GM21825 (cell line): Measurements from ENCODE around the gene TMEM203.

Experiments used
- ATAC-seq: cut with Tn5 transposase; IDR thresholded peaks from one replicate; pipeline ENCODE4 v1.9.1; 2021; ENCODE audit warnings: mild to moderate bottlenecking, moderate library complexity; ENCODE audit not compliant: unreplicated experiment

The TMEM203 gene

DNA sequence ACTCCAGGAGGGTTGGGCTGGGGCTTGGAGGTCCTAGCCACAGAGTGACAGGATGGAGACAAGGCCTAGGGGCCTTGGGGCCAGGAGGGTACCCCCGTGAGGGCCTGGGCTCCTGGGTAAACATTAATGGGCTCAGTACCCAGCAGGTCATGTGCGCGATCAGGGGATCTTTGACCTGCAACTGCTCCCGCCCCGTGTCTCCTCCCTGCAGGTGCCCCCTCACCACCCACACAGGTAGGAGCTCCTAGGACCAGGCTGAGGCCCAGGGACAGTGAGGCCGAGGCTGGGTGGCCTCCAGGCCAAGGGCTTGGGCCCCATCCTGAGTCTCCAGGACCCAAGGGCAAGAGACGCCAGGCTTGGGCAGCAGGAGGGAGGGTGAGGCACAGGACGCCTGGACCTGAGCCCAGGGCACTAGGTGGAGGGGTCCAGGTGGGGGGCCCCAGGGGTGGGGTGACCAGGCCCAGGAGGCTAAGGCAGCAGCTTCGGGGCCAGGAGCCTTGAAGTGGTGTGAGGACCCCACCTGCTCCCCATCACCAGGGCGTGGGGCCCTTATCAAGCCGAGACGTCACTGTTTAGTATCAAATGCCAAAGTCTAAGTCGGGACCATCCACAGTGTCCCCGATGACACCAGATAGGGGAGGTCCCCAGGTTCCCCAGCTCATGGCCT is 25.4 kb upstream of the TMEM203 start, which contains the start of gene SLC34A3:
TSS of gene SLC34A3 (plus strand) at position 197 of the 667 bp plus-strand sequence. CDS start 802 bp downstream, outside the sequence.
- no peak for ATAC-seq

DNA sequence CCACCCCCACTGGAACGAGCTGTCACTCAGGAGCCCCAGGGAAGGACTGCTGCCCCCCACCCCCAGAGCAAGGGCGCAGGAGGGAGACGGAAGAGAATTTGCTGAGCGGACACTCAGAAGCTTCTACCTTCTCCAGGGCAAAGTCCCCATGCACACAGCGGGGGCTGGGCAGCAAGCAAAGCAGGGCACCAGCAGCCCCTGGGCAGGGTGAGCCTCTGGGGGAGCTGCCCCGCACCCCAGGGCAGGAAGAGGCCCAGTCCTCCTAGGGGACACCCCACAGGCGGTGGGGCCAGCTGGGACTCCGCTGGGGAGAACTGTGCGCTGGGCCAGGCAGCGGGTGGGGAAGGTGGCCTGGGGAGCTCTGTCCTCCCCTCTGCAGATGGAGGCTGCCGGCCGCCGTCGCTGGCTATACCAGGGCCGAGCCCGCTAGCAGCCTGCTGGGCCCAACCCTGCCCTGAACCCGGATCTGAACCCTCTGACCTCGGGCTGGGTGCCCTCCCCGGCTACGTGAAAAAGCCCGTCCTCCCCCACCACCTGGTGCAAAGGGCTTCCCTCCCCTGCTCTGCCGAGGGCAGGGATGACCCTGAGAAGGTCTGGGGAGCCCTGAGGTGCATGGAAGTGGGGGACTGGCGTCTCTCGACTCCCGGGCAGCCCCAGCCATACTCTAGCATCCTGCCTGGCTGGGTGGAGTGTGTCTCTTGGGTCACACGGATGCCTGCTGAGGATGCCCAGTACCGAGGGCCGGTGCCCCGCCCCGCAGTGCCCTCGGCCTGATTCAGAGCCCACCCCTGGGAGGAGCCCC is 24.7 kb upstream of the TMEM203 start:
- ATAC-seq: no peak

DNA sequence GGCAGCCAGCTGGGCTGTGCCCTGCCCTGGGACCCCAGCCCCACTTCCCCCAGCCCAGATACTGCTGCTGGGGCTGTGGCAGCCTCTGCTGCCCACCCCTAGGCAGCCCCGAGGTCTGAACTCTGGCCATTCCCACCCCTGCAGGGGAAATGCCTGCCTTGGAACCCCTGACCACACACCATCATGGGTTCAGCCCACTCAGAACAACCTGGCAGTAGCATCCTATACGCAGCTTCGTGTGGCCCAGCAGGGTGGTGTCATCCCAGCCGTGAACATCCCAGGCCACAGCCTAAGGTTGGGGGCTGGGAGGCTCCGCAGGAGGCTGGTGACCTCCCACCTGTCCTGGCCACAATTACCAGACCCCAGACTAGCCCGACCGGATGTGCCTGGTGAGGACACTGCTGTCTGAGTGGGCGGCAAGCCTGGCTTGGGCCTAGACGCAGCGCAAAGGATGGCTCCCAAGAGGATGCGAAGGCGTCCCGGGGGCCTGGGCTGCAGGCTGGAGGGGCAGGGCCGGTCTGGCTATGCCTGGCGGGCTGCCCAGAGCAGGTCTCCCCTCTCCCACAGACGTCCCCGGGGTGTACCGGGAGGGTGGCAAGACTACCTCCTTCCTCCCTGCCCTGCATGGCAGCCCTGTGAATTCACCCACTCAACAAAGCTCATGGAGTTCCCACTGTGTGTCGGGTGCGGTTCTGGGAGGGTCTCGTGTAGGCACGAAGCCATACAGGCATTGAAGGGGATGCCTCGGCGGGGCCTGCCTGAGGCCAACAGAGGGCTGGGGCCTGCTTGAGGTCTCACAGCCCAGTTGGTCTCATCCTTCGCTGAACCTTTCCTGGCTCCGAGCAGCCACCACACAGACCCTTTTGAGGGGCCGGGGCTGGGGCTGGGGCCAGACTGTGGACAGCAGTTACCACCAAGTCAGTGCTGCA is 23.8 kb upstream of the TMEM203 start:
- no peak for ATAC-seq

DNA sequence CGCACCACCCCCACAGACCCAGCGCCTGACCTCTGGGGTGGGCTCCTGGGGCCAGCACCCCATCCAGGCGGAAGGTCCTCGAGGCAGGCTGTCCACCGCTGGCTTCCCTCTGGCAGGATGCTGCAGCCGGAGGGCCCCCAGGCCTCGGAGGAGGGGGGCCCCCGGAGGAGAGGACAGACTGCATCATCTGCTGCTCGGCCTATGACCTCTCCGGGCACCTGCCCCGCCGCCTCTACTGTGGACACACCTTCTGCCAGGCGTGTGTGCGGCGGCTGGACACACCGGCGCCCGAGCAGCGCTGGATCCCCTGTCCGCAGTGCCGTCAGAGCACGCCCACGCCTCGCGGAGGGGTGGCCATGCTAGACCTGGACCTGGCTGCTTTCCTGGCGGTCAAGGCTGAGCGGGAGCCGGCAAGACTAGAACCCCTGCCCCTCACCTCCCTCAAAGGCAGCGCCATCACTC is 23.1 kb upstream of the TMEM203 start:
- ATAC-seq: no peak

DNA sequence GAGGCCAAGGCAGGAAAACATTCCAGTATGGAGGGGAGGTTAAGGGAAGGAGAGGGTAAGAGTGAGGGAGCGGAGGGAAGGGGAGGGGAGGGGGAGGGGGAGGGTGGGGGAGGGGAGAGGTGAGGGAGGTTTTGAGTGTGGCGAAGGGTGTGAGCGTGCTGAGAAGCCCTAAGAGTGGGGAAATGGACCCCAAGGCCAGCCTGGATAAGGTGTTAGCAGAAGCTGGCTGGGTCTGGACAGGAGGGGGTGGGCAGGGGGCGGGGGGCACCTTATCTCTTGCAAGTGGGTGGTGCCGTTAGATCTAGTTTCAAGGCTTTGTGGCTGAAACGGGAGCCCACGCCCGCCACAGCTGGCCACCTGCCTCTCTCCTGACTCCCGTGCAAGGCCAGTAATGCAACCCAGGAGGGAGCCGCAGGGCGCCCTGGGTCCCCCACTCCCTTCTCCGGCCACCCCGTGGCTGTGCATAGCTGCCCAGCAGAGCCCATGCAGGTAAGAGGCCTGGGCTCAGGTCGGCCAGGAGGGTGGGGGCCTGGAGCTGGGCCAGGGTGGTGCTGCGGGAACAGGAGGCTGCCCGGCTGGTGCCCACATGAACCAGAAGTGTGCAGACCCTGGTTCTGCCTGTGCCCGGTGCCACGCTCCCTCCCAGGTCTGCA is 22.5 kb upstream of the TMEM203 start:
- no peak for ATAC-seq

DNA sequence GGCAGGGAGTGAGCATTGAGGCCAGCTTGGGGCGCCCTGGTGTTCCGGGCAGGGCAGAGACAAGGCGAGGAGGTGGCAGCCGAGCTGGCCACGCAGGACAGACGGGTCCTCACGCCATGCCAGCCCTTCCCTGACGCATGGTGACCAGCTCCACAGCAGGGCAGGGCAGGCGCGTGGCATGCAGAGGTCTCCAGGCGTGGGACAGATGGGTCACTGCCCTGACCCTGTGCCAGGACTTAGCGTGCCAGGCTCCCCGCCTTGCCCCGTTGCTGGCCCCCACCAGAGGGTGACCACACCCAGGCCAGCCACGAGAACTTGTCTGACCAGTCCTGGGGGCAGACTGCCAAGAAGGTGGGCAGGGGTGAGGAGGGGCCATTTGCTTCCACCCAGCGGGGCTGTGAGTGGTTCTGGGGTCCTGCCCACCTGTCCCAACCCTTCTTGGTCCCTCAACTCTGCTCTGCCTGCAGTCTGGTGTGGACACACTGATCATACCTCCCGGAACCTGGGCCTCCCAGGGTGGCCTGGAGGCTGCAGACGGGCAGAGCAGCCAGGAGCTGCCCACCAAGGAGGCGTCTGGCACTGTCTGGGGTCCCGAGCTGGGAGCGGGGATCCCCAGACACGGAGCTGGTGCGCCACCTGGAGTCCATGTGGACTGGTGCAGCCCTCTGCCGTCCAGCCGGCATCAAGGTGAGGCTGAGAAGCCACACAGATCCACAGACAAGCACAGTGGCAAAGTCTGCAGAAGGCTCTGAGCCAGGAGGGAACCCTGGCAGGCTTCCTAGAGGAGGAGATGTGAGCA is 21.8 kb upstream of the TMEM203 start, which contains the start of gene RNF224:
TSS of gene RNF224 (plus strand) at position 449 of the 799 bp plus-strand sequence. CDS start 834 bp downstream, outside the sequence.
- no peak for ATAC-seq

DNA sequence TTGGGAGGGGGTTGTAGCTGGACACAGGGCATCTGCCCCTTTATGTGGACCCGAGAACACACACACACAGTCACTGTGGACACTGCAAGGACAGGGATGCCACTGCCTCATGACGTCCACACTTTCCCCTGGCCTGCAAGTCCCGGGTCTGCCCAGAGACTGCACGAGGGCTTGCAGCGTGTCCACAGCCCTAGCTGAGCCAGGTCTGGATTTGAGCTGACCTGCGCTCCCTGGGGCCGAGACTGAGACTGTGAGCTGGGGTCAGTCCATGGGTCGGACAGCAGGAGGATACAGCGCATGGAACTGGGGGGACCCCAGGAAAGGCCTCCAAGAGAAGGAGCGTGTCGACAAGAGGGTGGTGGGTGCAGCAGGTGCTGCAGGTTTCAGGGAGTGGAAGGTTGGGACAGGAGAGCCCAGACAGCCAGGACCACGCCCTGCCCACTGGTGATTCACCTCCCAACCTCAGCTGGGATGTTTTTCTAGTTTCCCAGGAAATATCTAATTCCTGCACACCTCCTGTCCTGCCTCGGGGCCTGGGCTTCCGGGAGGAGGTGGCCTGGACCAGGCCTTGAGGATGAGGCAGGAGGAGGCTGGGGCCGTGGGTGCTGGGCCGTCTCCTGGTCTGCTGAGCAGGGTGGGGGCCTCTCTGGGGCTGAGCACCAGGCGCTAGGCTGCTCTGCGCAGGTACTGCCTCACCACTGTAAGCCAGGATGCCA is 21.0 kb upstream of the TMEM203 start:
- no peak for ATAC-seq

DNA sequence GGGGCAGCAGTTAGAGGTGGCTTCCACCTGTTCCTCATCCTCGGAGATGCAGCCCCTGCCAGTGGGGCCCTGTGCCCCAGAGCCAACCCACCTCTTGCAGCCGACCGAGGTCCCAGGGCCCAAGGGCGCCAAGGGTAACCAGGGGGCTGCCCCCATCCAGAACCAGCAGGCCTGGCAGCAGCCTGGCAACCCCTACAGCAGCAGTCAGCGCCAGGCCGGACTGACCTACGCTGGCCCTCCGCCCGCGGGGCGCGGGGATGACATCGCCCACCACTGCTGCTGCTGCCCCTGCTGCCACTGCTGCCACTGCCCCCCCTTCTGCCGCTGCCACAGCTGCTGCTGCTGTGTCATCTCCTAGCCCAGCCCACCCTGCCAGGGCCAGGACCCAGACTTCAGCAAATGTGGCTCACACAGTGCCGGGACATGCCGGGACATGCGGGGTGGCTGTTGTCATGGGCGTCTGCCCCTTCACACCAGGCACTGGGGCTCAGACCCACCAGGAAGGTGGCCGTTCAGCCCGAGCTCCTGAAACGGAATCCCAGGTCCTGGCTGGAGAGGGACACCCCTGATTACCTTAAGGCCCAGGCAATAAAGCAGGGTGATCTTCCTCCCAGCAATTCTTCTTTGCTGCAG is 20.4 kb upstream of the TMEM203 start:
- ATAC-seq: no peak

DNA sequence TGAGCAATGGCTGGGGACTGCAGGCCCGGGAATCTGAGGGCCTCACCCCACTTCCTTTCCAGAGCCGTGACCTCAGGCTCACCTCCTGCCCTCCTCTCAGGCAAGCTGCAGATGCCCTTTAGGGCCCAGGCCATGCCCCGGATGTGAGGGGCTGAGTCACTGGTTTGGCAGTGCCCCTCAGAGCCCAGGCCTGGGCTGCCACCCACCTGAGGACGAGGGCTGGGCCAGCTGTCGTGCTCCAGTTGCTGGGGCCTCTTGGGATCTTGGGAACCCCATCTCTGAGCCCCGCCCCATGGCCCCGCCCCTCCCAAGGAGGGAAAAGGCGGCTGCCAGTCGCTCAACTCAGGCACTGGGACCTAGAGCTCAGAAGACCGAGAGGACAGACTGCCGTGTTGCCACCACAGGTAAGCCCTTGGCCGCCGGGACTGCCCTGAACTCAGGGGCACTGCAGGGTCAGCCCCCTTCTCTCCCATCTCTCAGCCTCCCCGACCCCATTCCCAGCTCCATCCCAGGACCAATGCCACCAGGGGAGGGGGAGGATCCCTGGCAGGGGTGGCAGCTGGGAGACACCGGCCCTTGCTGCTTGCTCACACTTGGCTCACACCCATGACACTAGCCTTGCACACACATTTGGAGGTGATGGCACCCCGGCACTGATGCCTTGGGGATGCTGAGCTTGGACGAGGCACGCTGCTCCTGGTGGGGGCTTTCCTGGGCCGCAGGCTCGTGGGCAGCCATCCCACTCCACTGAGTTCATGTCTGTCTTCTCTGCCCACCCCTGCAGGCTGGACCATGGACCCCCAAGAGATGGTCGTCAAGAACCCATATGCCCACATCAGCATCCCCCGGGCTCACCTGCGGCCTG is 19.6 kb upstream of the TMEM203 start, which contains the start of gene CYSRT1:
TSS of gene CYSRT1 (plus strand) at position 345 of the 865 bp plus-strand sequence. CDS start at position 793, 448 bp downstream.
- no peak for ATAC-seq

DNA sequence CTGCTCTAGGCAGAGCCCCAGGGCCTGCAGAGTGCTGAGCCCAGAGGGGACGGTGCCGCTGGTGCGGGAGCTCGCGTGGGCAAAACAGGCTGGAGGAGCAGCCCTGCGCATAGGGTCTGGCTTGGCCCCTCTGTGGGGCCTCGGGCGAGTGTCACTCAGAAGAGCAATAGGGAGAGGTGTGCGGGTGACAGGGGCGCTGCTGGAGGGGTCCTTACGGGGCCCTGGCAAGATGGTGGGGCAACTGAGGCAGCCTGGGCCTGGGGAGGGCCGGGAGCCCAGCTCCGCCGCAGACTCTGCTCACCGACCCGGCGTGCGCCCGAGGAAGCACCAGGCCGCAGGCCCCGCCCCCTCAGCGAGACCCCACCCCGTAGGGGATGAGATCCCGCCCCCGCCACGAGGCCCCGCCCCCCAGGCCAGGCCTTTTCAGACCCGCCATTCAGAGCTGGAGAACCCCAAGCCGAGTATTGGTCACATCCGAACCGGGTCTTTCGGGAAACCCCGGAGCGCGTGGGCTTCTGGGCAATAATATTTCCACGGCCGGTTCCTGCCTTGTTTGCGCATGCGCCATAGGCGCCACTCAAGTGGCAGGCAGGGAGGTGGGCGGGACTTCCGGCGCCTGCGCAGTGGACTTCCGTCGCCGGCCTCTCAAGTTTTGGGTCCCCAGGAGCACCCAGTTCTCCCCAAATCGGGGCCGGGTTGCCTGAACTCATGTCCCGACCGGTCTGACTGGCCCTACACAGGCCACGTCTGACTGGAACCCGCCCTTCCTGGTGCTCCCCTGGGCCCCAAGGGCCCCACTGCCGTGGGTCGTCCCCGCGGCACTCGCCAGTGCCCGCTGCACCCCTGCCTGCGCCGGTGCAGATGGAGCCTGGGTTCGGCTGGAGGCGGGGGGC is 17.9 kb upstream of the TMEM203 start:
- peak; percentile 51 for ATAC-seq

DNA sequence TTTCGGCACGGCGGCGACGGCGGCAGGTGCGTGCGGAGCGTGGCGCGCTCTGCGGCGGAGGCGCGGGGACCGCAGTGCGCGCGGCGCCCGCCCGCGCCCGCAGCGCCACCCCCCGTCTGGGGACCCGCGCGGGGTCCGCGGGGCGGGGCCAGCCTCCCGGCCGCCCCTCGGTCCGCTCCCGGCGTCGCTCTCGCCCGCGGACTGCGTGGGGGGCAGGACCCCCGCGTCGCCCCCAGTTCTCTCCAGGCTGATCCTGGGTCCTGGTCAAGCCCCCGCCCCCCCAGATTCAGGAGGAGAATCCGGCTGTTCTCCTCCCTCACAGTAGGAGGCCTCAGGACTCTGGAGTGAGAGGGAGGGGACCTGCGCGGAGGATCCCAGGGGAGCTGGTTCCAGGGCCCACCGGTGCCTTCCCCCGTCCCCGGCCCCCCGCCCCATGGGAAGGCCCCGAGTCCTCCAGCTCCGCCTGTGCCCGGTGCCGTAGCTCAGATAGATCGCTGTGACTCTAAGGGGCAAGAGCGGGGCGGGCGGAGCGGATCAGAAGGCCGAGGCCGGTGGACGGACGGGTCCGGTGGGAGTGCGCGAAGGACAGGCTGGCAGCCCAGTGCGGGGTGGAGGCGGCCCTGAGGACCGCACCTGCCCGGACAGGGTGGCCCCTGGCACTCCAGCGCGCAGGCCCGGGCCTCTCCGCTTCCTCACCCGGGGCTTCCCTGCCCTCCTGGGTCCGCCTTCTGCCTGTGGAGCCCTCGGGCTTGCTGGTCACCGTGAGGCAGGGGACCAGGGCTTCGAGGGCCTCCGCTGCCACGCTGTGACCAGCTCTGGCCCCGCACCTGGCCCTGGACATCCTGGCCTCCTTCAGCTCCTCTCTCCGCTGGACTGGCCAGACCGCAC is 17.0 kb upstream of the TMEM203 start, which contains the start of gene RNF208:
TSS of gene RNF208 (minus strand) at position 51 of the 888 bp plus-strand sequence. CDS start 1,028 bp downstream, outside the sequence.
- no peak for ATAC-seq

DNA sequence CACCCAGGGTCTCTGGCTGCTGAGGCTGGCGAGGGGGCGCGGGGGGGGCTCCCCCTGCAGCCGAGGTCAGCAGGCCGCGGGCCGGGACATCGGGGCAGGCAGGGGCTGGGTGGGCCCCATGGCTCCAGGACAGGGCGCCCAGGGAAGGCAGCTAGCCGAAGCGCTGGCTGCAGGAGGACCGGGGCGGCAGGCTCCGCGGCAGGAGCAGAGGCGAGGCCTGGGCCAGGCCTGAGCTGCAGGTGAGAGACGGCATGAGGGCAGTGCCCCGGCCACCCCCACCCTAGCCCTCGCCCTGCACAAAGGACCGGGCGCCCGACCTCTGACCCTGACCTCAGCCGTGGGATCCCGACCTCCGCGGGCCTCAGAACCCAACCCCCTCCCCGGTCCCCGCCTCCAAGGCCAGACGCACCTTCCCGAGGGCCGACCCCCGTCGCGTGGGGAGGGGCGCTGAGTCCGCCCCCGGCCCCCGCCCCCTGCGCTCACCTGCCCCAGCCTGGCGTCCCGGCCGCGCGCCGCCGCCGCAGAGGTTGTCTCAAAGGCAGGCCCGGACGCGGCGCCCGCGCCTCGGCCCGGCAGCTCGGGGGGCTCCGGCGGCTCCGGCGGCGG is 16.2 kb upstream of the TMEM203 start:
- ATAC-seq: no peak

DNA sequence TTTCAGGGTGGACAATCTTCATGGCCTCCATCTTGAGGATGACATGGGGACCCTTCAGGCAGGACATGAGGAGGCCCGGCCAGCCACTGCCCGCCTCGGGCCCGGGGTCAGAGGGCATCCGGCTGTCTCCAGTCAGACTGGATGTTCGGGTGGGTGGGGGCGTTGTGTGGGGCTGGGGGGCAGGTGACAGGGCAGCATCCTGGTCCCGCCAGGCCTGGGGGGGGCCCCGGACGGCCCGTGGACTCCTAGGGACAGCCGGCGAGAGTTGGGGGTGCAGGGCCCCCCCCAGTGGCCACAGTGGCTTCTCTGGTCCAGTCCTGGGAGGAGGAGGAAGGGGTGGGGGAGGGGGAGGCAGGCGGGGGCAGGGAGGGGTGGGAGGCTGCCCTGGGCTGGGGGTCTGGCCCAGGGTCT is 15.7 kb upstream of the TMEM203 start:
- ATAC-seq: no peak

DNA sequence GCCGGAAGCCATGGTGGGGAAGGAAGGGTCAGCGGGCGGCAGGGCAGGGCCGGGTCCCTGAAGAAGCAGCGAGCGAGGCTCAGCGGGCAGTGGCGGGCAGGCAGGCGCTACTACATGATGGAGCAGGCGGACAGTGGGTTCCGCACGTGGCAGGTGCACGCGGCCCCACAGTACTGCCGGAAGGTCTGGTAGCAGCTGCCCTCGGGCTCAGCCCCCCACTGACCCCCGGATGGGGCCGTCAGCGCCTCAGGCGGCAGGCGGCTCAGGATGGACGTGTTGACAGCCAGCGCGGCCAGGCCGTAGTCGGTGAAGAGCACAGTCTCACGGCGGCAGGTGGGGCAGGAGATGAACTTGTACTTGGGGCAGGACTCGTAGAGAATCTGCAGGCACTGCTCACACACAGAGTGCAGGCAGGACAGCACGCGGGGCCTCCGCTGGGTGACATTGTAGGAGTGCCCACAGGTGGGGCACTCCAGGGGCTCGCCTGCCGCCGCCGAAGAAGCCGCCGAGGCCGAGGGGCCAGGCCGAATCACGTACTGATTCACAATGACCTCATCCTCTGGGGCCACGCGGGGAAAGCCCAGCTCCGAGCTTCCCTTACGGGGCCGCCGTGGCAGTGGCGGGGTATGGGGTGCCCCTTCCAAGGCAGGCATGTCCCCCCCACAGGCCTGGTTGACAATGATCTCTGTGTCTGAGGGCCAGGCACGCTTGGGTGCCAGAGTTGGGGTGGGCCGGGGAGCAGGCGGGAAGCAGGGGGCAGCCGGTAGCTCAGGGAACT is 15.1 kb upstream of the TMEM203 start:
- ATAC-seq: no peak
